ENCODE data around the gene GGT6.

DNA sequence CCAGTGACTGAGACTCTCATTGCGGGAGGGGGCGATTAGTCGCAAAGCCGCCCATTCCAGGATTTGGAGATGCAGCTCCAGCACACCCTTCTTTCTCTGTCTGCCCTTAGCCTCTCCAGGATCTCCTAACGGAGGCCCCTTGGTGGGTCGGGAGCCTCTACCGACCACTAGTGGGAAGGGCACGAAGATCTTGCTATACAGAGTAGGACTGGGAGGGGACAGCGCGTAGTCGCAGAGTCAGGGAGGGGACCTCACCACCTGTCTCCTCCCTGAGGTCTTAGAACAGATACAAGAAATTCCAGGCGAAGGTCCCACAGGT, 23.4 kb upstream of the GGT6 start:
- TF ChIP-seq CTCF (IDR thresholded peaks at IDR 0.05) (peak in 2 of 3 experiments; percentile 7 to 39), POLR2A (IDR thresholded peaks at IDR 0.05; ENCODE audit: low read depth) (no peak)
